Panc1 (cell line): ENCODE data around the gene RAMP1. TPM values are rescaled to one million over a fixed set of nuclear protein-coding genes. Genes with fewer than 3 reads are reported as not detected.

Source experiments
- ATAC-seq: fragments of 200-7000 bp; cut with Tn5 transposase; 2 replicates; pipeline ENCODE4 v1.9.1; 2020; ENCODE audit warnings: mild to moderate bottlenecking, moderate library complexity
- BruUV-seq: library from RNA; stranded (reverse); fragments of 400-500 nt; replicated peaks from 2 replicates; lab custom pipeline; 2021; lab: Mats Ljungman, UMichigan
- CTCF ChIA-PET: fragments of 300-600 bp; sonication (Branson Sonifier 250); formaldehyde crosslinking; loops from one replicate; lab custom pipeline; 2022; ENCODE audit warnings: antibody characterized with exemption; lab: Charles Lee
- POLR2A ChIA-PET: fragments of 300-600 bp; sonication (Branson Sonifier 250); formaldehyde crosslinking; loops from one replicate; lab custom pipeline; 2022; ENCODE audit warnings: antibody characterized with exemption; lab: Charles Lee
- DNase-seq: peaks from one replicate; pipeline ENCODE4 v3.0.0-alpha.2; 2010; ENCODE audit warnings: low read depth, low spot score
- H3K27ac ChIP-seq: 2 replicates; pipeline ENCODE4 v1.5.1; 2011; ENCODE audit warnings: mild to moderate bottlenecking, low read length, inconsistent platforms
- H3K27me3 ChIP-seq: fragments of 200-500 bp; sonication (Bioruptor generic); 2 replicates; pipeline ENCODE4 v1.6.0; 2014; ENCODE audit warnings: low read length, inconsistent platforms; ENCODE audit not compliant: control insufficient read depth, insufficient read depth
- H3K36me3 ChIP-seq: fragments of 200-500 bp; sonication (Bioruptor generic); 2 replicates; pipeline ENCODE4 v1.5.1; 2014; ENCODE audit warnings: inconsistent platforms, mild to moderate bottlenecking, low read length, moderate library complexity; ENCODE audit not compliant: control insufficient read depth, insufficient read depth
- H3K4me1 ChIP-seq: 2 replicates; pipeline ENCODE4 v1.5.1; 2011; ENCODE audit warnings: inconsistent platforms, mild to moderate bottlenecking, low read length, moderate library complexity; ENCODE audit not compliant: control insufficient read depth, insufficient read depth
- H3K4me3 ChIP-seq, 2 experiments: 2 replicates each; pipeline ENCODE4 v1.5.1; 2011 to 2012; ENCODE audit warnings: low read depth in 2 of 2, low read length in 2 of 2, mild to moderate bottlenecking in 2 of 2, inconsistent platforms in 1 of 2, moderate library complexity in 1 of 2
- H3K9me3 ChIP-seq: fragments of 200-500 bp; sonication (Bioruptor generic); 2 replicates; pipeline ENCODE4 v1.5.1; 2014; ENCODE audit warnings: low read depth, mild to moderate bottlenecking, inconsistent platforms, low read length, moderate library complexity; ENCODE audit not compliant: control insufficient read depth, insufficient read depth
- CTCF ChIP-seq: fragments of 450-650 bp; IDR thresholded peaks from 2 replicates; pipeline ENCODE4 v1.5.1; 2017; ENCODE audit warnings: mild to moderate bottlenecking
- POLR2AphosphoS5 ChIP-seq: IDR thresholded peaks from 2 replicates; pipeline ENCODE4 v1.6.1; 2012; ENCODE audit warnings: mild to moderate bottlenecking, low read depth, low read length, moderate library complexity
- REST ChIP-seq, 2 experiments: IDR thresholded peaks; 2 replicates each; pipeline ENCODE4 v1.6.1; 2011 to 2012; ENCODE audit warnings: low read depth in 2 of 2, control low read depth in 1 of 2, low read length in 1 of 2, mild to moderate bottlenecking in 1 of 2, moderate library complexity in 1 of 2; ENCODE audit not compliant: insufficient read depth in 1 of 2
- SIN3A ChIP-seq: IDR thresholded peaks from 2 replicates; pipeline ENCODE4 v1.6.1; 2012; ENCODE audit warnings: low read depth, mild to moderate bottlenecking, low read length, moderate library complexity, borderline replicate concordance; ENCODE audit not compliant: insufficient read depth
- TCF7L2 ChIP-seq: IDR thresholded peaks from 2 replicates; pipeline ENCODE4 v1.6.1; 2011; ENCODE audit warnings: mild to moderate bottlenecking, low read depth, low read length, inconsistent platforms
- in situ Hi-C: cut with HindIII; loops from 2 replicates; pipeline ENCODE4 v1.10.0; 2016; ENCODE audit warnings: low sequenced_read_pairs, low pct_unique_long_range_greater_than_20kb
- intact Hi-C: fragments of 100-400 bp; cut with micrococcal nuclease; formaldehyde crosslinking; loops from one replicate; pipeline ENCODE4 v1.10.0; 2022; ENCODE audit not compliant: unreplicated experiment
- total RNA-seq: library from RNA; stranded (reverse); gene quantifications from one replicate; pipeline ENCODE4 v1.2.1, GENCODE V29; 2021; ENCODE audit not compliant: unreplicated experiment

RAMP1 gene
- total RNA-seq, 1 experiment from 2014 or later, result 17.6 TPM

- ChIA-PET POLR2A (no interaction called here), CTCF (no interaction called here)
- Histone ChIP-seq H3K36me3 (no peaks in the 10 kb centered on the region), H3K9me3 (no peaks in the 10 kb centered on the region), H3K27ac (peak overlapping the region; percentile 4; the same call in 1 of the 2 replicates), H3K4me1 (peaks cover 27% of the 10 kb centered on the region), H3K4me3 (no peak overlapping the region), H3K27me3 (no peaks in the 10 kb centered on the region)
- ATAC-seq, result no peak
- no TSS peak for BruUV-seq
- in situ Hi-C loops, result no loop called here
- DNase-seq, result no peak
- intact Hi-C loops, result no loop called here
- TF ChIP-seq CTCF, result no peak
These were observed 10.1 kb downstream of the RAMP1 start for GRCh38 chr2:237869343-237870102.

GRCh38 chr2:237870126-237870525 is 10.7 kb downstream of the RAMP1 start:
- POLR2A ChIA-PET, result no interaction called here
- in situ Hi-C loops, result no loop called here
- ATAC-seq, result no peak
- Histone ChIP-seq H3K27ac (0 out of 2 replicates have a peak overlapping the region, but pooled peaks have one; percentile 4), H3K27me3 (no peaks in the 10 kb centered on the region), H3K4me1 (peaks cover 28% of the 10 kb centered on the region), H3K9me3 (no peaks in the 10 kb centered on the region), H3K36me3 (no peaks in the 10 kb centered on the region), H3K4me3 (no peak overlapping the region)
- intact Hi-C loops, result no loop called here
- CTCF ChIA-PET, result no interaction called here
- BruUV-seq, result no TSS peak
- TF ChIP-seq CTCF (no peak), REST (IDR thresholded peaks at IDR 0.05; ENCODE audit: insufficient read depth in 1 of 2, low read depth in 2 of 2, low read length in 1 of 2) (no peak), TCF7L2 (no peak), SIN3A (no peak), POLR2AphosphoS5 (no peak)
- no peak for DNase-seq
